ENCODE measurements around the gene CHSY1. TPM values are rescaled to one million over a fixed set of nuclear protein-coding genes. Genes with fewer than 3 reads are reported as not detected.

CHSY1 gene
- total and polyA plus RNA-seq, 2 of the 13 experiments (the other 11 are each of a cell fraction or from before 2014, with no cell fraction given), result 13.3 to 13.7 TPM

GRCh38 chr15:101190092-101190595 lies 61.7 kb downstream of the CHSY1 start (continued):
- TF ChIP-seq EP300 (IDR thresholded peaks at IDR 0.05; ENCODE audit: low read depth in 2 of 2, low read length in 2 of 2) (no peak), EP300 (CRISPR knock-in tag; IDR thresholded peaks at IDR 0.05; ENCODE audit: borderline replicate concordance) (no peak), ZSCAN29 (CRISPR knock-in tag; conservative IDR thresholded peaks at IDR 0.05) (no peak)

- Histone ChIP-seq H3K79me2 (ENCODE audit: insufficient read depth, low read length) (peaks cover 52% of the 10 kb centered on the region), H3K9me3 (ENCODE audit: low read length) (no peaks in the 10 kb centered on the region), H3K4me2 (ENCODE audit: low read depth, low read length) (no peak overlapping the region), H3K27ac (ENCODE audit: extremely low read length, insufficient read depth, low read length) (no peak overlapping the region), H3K9ac (ENCODE audit: insufficient read depth, low read depth, low read length) (no peak overlapping the region), H4K20me1 (ENCODE audit: insufficient read depth, low read length) (peaks cover 10% of the 10 kb centered on the region; the same call in 1 of the 2 replicates), H3K4me1 (ENCODE audit: insufficient read depth, low read length) (no peaks in the 10 kb centered on the region), H2AFZ (ENCODE audit: low read length) (no peak overlapping the region), H3K4me3 (replicated peaks in 1 of 3; ENCODE audit: insufficient read depth in 1 of 3, low read depth in 2 of 3, low read length in 3 of 3) (no peak overlapping the region), H3K27me3 (ENCODE audit: control insufficient read depth in 1 of 2, insufficient read depth in 2 of 2, low read length in 2 of 2) (no peaks in the 10 kb centered on the region), H3K36me3 (replicated peaks in 1 of 2; ENCODE audit: control insufficient read depth in 1 of 2, insufficient read depth in 2 of 2, low read length in 2 of 2) (peaks cover 0 to 14% of the 10 kb centered on the region in 2 experiments; a peak in 2 of 5 replicates)
- CTCF ChIA-PET (ENCODE audit: low intra/inter-chr PET ratio, low total read pairs), result no interaction called here
- BruUV-seq (replicated peaks), result no TSS peak
- POLR2A ChIA-PET, result no interaction called here
- 98% methylated on average over 15 of the region's 17 CpGs for WGBS (ENCODE audit: low lambda C conversion rate)
- FAIRE-seq, result no peak
- no peak for ATAC-seq
- in situ Hi-C loops (cut with HindIII; ENCODE audit: extremely low pct_ligation_motif_present, low pct_unique_long_range_greater_than_20kb) (no loop called here), intact Hi-C loops (cut with micrococcal nuclease; ENCODE audit: unreplicated experiment) (no loop called here)
- no peak for TF ChIP-seq ZBTB42 (CRISPR knock-in tag; IDR thresholded peaks at IDR 0.05)
- TF ChIP-seq PRDM15 (CRISPR knock-in tag; IDR thresholded peaks at IDR 0.05), result no peak
- TF ChIP-seq ZNF121 (CRISPR knock-in tag; IDR thresholded peaks at IDR 0.05), result no peak
- TF ChIP-seq RARG (CRISPR knock-in tag; IDR thresholded peaks at IDR 0.05; ENCODE audit: low read depth), result no peak
- DNase-seq (ENCODE audit: low spot score), result no peak
These were observed 62.3 kb downstream of the CHSY1 start for GRCh38 chr15:101189409-101190091.

Measured in HepG2 (cell line).